Measurements from ENCODE around the gene TUBA4A.
"Not testable (repeated sequence)": the region's sequence is repeated elsewhere in the genome, so short reads cannot be mapped to it uniquely, and the experiment has no call there.

Gene TUBA4A

DNA sequence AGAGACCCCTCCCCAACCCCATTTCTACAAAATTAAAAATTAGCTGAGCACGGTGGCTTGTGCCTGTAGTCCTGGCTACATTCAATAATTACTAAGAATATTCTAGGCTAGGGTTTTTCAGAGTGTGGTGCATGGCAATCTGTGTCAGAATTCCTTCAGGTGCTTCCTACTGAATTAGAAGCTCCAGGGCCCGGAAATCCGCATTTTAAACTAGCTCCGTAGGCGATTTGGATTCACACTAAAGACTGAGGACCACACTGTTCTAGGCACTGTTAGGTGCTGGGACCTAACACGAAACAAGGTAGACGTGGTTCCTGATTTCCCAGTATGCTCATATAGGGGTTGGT lies 47.8 kb downstream of the TUBA4A start:
- peaks cover 47 to 51% of the 10 kb centered on the region in 2 experiments for H3K4me1 ChIP-seq (ENCODE audit: control insufficient read depth in 1 of 2, insufficient read depth in 1 of 2, low read depth in 1 of 2, low read length in 1 of 2)
- no peaks in the 10 kb centered on the region for H3K9me3 ChIP-seq
- no peaks in the 10 kb centered on the region for H3K27me3 ChIP-seq
- H3K4me3 ChIP-seq (ENCODE audit: low read depth in 1 of 2, low read length in 1 of 2) = peak overlapping the region; percentile 93 to 95
- H3K36me3 ChIP-seq = peaks cover 28% of the 10 kb centered on the region
- no peak for TF ChIP-seq CTCF (IDR thresholded peaks at IDR 0.05)
- peak overlapping the region; percentile 96 for H3K27ac ChIP-seq

GRCh38 chr2:219205165-219205538 lies 48.6 kb downstream of the TUBA4A start:
- Histone ChIP-seq H3K27ac (no peak overlapping the region), H3K27me3 (no peaks in the 10 kb centered on the region), H3K4me3 (ENCODE audit: low read depth in 1 of 2, low read length in 1 of 2) (no peak overlapping the region), H3K9me3 (no peaks in the 10 kb centered on the region), H3K4me1 (ENCODE audit: control insufficient read depth in 1 of 2, insufficient read depth in 1 of 2, low read depth in 1 of 2, low read length in 1 of 2) (peaks cover 39 to 43% of the 10 kb centered on the region in 2 experiments), H3K36me3 (peaks cover 21% of the 10 kb centered on the region)
- TF ChIP-seq CTCF (IDR thresholded peaks at IDR 0.05) = no peak

GRCh38 chr2:219204425-219205164 lies 49.1 kb downstream of the TUBA4A start:
- TF ChIP-seq CTCF (IDR thresholded peaks at IDR 0.05) = no peak
- Histone ChIP-seq H3K4me1 (ENCODE audit: control insufficient read depth in 1 of 2, insufficient read depth in 1 of 2, low read depth in 1 of 2, low read length in 1 of 2) (peaks cover 33 to 37% of the 10 kb centered on the region in 2 experiments), H3K27me3 (peaks cover 3% of the 10 kb centered on the region), H3K4me3 (ENCODE audit: low read depth in 1 of 2, low read length in 1 of 2) (no peak overlapping the region), H3K9me3 (no peaks in the 10 kb centered on the region), H3K36me3 (peaks cover 20% of the 10 kb centered on the region), H3K27ac (no peak overlapping the region)

DNA sequence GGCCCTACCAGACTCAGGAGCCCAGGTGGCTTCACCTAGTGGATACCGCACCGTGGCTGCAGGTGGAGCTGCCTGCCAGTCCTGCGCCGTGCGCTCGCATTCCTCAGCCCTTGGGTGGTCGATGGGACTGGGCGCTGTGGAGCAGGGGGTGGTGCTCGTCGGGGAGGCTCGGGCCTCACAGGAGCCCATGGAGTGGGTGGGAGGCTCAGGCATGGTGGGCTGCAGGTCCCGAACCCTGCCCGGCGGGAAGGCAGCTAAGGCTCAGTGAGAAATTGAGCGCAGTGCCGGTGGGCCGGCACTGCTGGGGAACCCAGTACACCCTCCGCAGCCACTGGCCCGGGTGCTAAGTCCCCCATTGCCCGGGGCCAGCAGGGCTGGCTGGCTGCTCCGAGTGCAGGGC lies 52.4 kb downstream of the TUBA4A start:
- H3K27me3 ChIP-seq = peaks cover 13% of the 10 kb centered on the region
- not testable (repeated sequence) for H3K4me1 ChIP-seq (ENCODE audit: control insufficient read depth in 1 of 2, insufficient read depth in 1 of 2, low read depth in 1 of 2, low read length in 1 of 2); H3K4me3 ChIP-seq (ENCODE audit: low read depth in 1 of 2, low read length in 1 of 2); H3K36me3 ChIP-seq; H3K27ac ChIP-seq; H3K9me3 ChIP-seq

DNA sequence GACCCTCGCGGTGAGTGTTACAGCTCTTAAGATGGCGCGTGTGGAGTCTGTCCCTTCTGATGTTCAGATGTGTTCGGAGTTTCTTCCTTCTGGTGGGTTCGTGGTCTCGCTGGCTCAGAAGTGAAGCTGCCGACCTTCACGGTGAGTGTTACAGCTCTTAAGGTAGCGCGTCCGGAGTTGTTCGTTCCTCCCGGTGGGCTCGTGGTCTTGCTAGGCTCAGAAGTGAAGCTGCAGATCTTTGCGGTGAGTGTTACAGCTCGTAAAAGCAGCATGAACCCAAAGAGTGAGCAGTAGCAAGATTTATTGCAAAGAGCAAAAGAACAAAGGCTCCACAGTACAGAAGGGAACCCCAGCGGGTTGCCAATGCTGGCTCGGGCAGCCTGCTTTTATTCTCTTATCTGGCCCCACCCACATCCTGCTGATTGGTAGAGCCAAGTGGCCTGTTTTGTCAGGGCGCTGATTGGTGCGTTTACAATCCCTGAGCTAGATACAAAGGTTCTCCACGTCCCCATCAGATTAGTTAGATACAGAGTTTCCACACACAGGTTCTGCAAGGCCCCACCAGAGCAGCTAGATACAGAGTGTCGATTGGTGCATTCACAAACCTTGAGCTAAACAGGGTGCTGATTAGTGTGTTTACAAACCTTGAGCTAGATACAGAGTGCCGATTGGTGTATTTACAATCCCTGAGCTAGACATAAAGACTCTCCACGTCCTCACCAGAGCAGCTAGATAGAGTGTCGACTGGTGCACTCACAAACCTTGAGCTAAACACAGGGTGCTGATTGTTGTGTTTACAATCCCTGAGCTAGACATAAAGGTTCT lies 53.0 kb downstream of the TUBA4A start:
- not testable (repeated sequence) for H3K27ac ChIP-seq; H3K36me3 ChIP-seq; H3K4me3 ChIP-seq (ENCODE audit: low read depth in 1 of 2, low read length in 1 of 2); H3K4me1 ChIP-seq (ENCODE audit: control insufficient read depth in 1 of 2, insufficient read depth in 1 of 2, low read depth in 1 of 2, low read length in 1 of 2); H3K9me3 ChIP-seq
- peaks cover 16% of the 10 kb centered on the region for H3K27me3 ChIP-seq
